Stimulated activated CD4-positive, alpha-beta T cell treated with anti-CD3 and anti-CD28 coated beads, Interleukin-2, amount 100 ng/mL, for 4 hours (primary cell): ENCODE results near the gene SATB2.

Experiments
- DNase-seq: peaks from one replicate; pipeline ENCODE4 v3.0.0-alpha.2; 2020; ENCODE audit warnings: low read depth

The SATB2 gene

GRCh38 chr2:199322151-199322550 is 135.6 kb downstream of the SATB2 start:
- DNase-seq = no peak

GRCh38 chr2:199317646-199318045 is 140.1 kb downstream of the SATB2 start:
- DNase-seq = no peak

GRCh38 chr2:199316851-199317250 is 140.9 kb downstream of the SATB2 start:
- DNase-seq = no peak

- no peak for DNase-seq
Measured at GRCh38 chr2:199315299-199316179, 142.2 kb downstream of the SATB2 start.

- no peak for DNase-seq
Measured at GRCh38 chr2:199312931-199313330, 144.8 kb downstream of the SATB2 start.

GRCh38 chr2:199310771-199311585 is 146.8 kb downstream of the SATB2 start:
- no peak for DNase-seq

GRCh38 chr2:199309973-199310372 is 147.8 kb downstream of the SATB2 start:
- DNase-seq = no peak

GRCh38 chr2:199309411-199309810 is 148.3 kb downstream of the SATB2 start:
- DNase-seq = no peak

- no peak for DNase-seq
Measured at GRCh38 chr2:199308567-199308966, 149.2 kb downstream of the SATB2 start.

- DNase-seq = no peak
Measured at GRCh38 chr2:199307461-199307860, 150.3 kb downstream of the SATB2 start.

- DNase-seq = no peak
Measured at GRCh38 chr2:199306116-199306515, 151.6 kb downstream of the SATB2 start.

- no peak for DNase-seq
Measured at GRCh38 chr2:199303728-199304177, 154.0 kb downstream of the SATB2 start.

GRCh38 chr2:199302851-199303250 is 154.9 kb downstream of the SATB2 start:
- DNase-seq = no peak

- no peak for DNase-seq
Measured at GRCh38 chr2:199288424-199288823, 169.3 kb downstream of the SATB2 start.

GRCh38 chr2:199282309-199282708 is 175.4 kb downstream of the SATB2 start:
- DNase-seq = no peak

GRCh38 chr2:199279146-199279545 is 178.6 kb downstream of the SATB2 start:
- DNase-seq = no peak

GRCh38 chr2:199278099-199278498 is 179.6 kb downstream of the SATB2 start:
- no peak for DNase-seq

GRCh38 chr2:199273042-199273511 is 184.7 kb downstream of the SATB2 start:
- DNase-seq = no peak

- no peak for DNase-seq
Measured at GRCh38 chr2:199261936-199262335, 195.8 kb downstream of the SATB2 start.

- DNase-seq = no peak
Measured at GRCh38 chr2:199261239-199261638, 196.5 kb downstream of the SATB2 start.

GRCh38 chr2:199259671-199260070 is 198.1 kb downstream of the SATB2 start:
- DNase-seq = no peak

- no peak for DNase-seq
Measured at GRCh38 chr2:199258291-199258690, 199.4 kb downstream of the SATB2 start.
